IPS DF 6.9 (cell line): ENCODE data around the gene SLX1A.
"Not testable (repeated sequence)": the region's sequence is repeated elsewhere in the genome, so short reads cannot be mapped to it uniquely, and the experiment has no call there.

Source experiments
- DNase-seq: peaks from one replicate; pipeline ENCODE4 v3.0.0-alpha.2; 2013; ENCODE audit warnings: low read depth, low spot score
- H3K27ac ChIP-seq: one replicate; pipeline ENCODE4 v1.5.1; 2013; ENCODE audit warnings: low read length, control low read depth
- H3K27me3 ChIP-seq: 2 replicates; pipeline ENCODE4 v1.6.1; 2013; ENCODE audit warnings: mild to moderate bottlenecking, low read length; ENCODE audit not compliant: control insufficient read depth, insufficient read depth
- H3K36me3 ChIP-seq: 2 replicates; pipeline ENCODE4 v1.6.1; 2013; ENCODE audit warnings: low read length; ENCODE audit not compliant: control insufficient read depth, insufficient read depth
- H3K4me1 ChIP-seq: 2 replicates; pipeline ENCODE4 v1.6.1; 2013; ENCODE audit warnings: low read length; ENCODE audit not compliant: control insufficient read depth, insufficient read depth
- H3K4me3 ChIP-seq: 2 replicates; pipeline ENCODE4 v1.5.1; 2013; ENCODE audit warnings: mild to moderate bottlenecking, low read length
- H3K9me3 ChIP-seq: 2 replicates; pipeline ENCODE4 v1.6.1; 2013; ENCODE audit warnings: low read length, inconsistent platforms; ENCODE audit not compliant: control insufficient read depth, insufficient read depth
- whole genome bisulfite sequencing: extraction: QIAGEN DNeasy Blood & Tissue Kit; methylation state at CpG from one replicate; pipeline ENCODE4 v1.1.7; 2013; ENCODE audit warnings: mixed read lengths, missing lambda C conversion rate; ENCODE audit not compliant: insufficient read length, insufficient coverage; 5-methylcytosine and 5-hydroxymethylcytosine counted together

The SLX1A gene

GRCh38 chr16:30193098-30193497 lies 577 bp upstream of the SLX1A start:
- no CpG with 5 or more reads among the region's 21 CpGs for WGBS
- not testable (repeated sequence) for DNase-seq

GRCh38 chr16:30194172-30194925 lies 674 bp downstream of the SLX1A start:
- DNase-seq, H3K4me1 ChIP-seq, H3K27ac ChIP-seq, H3K36me3 ChIP-seq, H3K27me3 ChIP-seq, H3K9me3 ChIP-seq: not testable (repeated sequence)
- no CpG with 5 or more reads among the region's 60 CpGs for WGBS
- peak overlapping the region; percentile 12; the same call in 1 of the 2 replicates for H3K4me3 ChIP-seq

More at GRCh38 chr16:30193098-30193497, 577 bp upstream of the SLX1A start:
- H3K27ac ChIP-seq, H3K27me3 ChIP-seq, H3K4me3 ChIP-seq, H3K9me3 ChIP-seq, H3K4me1 ChIP-seq, H3K36me3 ChIP-seq: not testable (repeated sequence)

GRCh38 chr16:30197001-30197400 lies 3.3 kb downstream of the SLX1A start:
- H3K27ac ChIP-seq, H3K4me1 ChIP-seq: not testable (repeated sequence)
- no CpG with 5 or more reads among the region's 2 CpGs for WGBS

GRCh38 chr16:30199049-30199448 lies 5.4 kb downstream of the SLX1A start, which contains the start of gene SULT1A3:
TSS of gene SULT1A3 (plus strand) at chr16:30199255. CDS start at chr16:30200729, 1,474 bp downstream.
- not testable (repeated sequence) for DNase-seq, H3K27ac ChIP-seq, H3K9me3 ChIP-seq, H3K4me3 ChIP-seq, H3K36me3 ChIP-seq, H3K27me3 ChIP-seq, H3K4me1 ChIP-seq
- WGBS, result no CpG with 5 or more reads among the region's 3 CpGs

More at GRCh38 chr16:30197001-30197400, 3.3 kb downstream of the SLX1A start:
- H3K36me3 ChIP-seq, DNase-seq, H3K4me3 ChIP-seq, H3K9me3 ChIP-seq, H3K27me3 ChIP-seq: not testable (repeated sequence)

- not testable (repeated sequence) for DNase-seq, H3K4me3 ChIP-seq, H3K4me1 ChIP-seq, H3K27me3 ChIP-seq, H3K27ac ChIP-seq, H3K9me3 ChIP-seq, H3K36me3 ChIP-seq
- WGBS, result no CpG with 5 or more reads among the region's 15 CpGs
These were observed 6.1 kb downstream of the SLX1A start for GRCh38 chr16:30199608-30200343.

GRCh38 chr16:30205541-30206236 lies 12.0 kb downstream of the SLX1A start:
- H3K9me3 ChIP-seq, DNase-seq, H3K27me3 ChIP-seq, H3K4me1 ChIP-seq, H3K36me3 ChIP-seq, H3K27ac ChIP-seq: not testable (repeated sequence)
- WGBS, result no CpG with 5 or more reads among the region's 52 CpGs
- H3K4me3 ChIP-seq, result peak overlapping the region; percentile 37; the same call in 1 of the 2 replicates

GRCh38 chr16:30206252-30206651 lies 12.6 kb downstream of the SLX1A start:
- not testable (repeated sequence) for H3K4me3 ChIP-seq, H3K4me1 ChIP-seq, H3K27me3 ChIP-seq, H3K27ac ChIP-seq, H3K36me3 ChIP-seq, DNase-seq, H3K9me3 ChIP-seq
- no CpG with 5 or more reads among the region's 33 CpGs for WGBS

- not testable (repeated sequence) for H3K9me3 ChIP-seq, H3K27me3 ChIP-seq, H3K27ac ChIP-seq, H3K4me3 ChIP-seq, H3K4me1 ChIP-seq, H3K36me3 ChIP-seq, DNase-seq
- WGBS, result no CpG with 5 or more reads among the region's 9 CpGs
These were observed 13.5 kb downstream of the SLX1A start for GRCh38 chr16:30207063-30207704.

GRCh38 chr16:30209032-30209431 lies 15.4 kb downstream of the SLX1A start:
- not testable (repeated sequence) for H3K27me3 ChIP-seq, H3K36me3 ChIP-seq, H3K4me3 ChIP-seq, H3K9me3 ChIP-seq, DNase-seq, H3K4me1 ChIP-seq, H3K27ac ChIP-seq
- WGBS, result no CpG with 5 or more reads among the region's 6 CpGs

- not testable (repeated sequence) for DNase-seq, H3K9me3 ChIP-seq, H3K27ac ChIP-seq, H3K27me3 ChIP-seq, H3K4me3 ChIP-seq, H3K4me1 ChIP-seq, H3K36me3 ChIP-seq
- no CpG with 5 or more reads among the region's 4 CpGs for WGBS
These were observed 17.7 kb downstream of the SLX1A start for GRCh38 chr16:30211414-30211813.
